GM12878 (cell line): ENCODE results near the gene ARHGAP9.
"Not testable (repeated sequence)": the region's sequence is repeated elsewhere in the genome, so short reads cannot be mapped to it uniquely, and the experiment has no call there.

Experiments
- CTCF ChIP-seq, 3 experiments: IDR thresholded peaks in 2 of 3; conservative IDR thresholded peaks in 1 of 3; 2 replicates each; pipeline ENCODE4 v1.5.1; 2011; ENCODE audit warnings: low read depth in 3 of 3, low read length in 3 of 3, mild to moderate bottlenecking in 3 of 3, control low read depth in 2 of 3, moderate library complexity in 2 of 3, inconsistent platforms in 1 of 3, mixed read lengths in 1 of 3; ENCODE audit not compliant: control insufficient read depth in 2 of 3, insufficient read depth in 1 of 3; ENCODE audit errors: extremely low read depth in 1 of 3
- EZH2 ChIP-seq: IDR thresholded peaks from 2 replicates; pipeline ENCODE4 v1.6.1; 2012; ENCODE audit warnings: low read depth, mild to moderate bottlenecking, control low read depth, inconsistent platforms, low read length, borderline replicate concordance; ENCODE audit not compliant: control insufficient read depth
- NRF1 ChIP-seq: conservative IDR thresholded peaks from 2 replicates; pipeline ENCODE4 v1.6.1; 2011; ENCODE audit warnings: mild to moderate bottlenecking, low read depth, low read length, improper control_type of control experiment
- POLR2AphosphoS5 ChIP-seq: IDR thresholded peaks from 2 replicates; pipeline ENCODE4 v1.6.1; 2011; ENCODE audit warnings: mild to moderate bottlenecking, low read length, inconsistent platforms
- RFX5 ChIP-seq: IDR thresholded peaks from 2 replicates; pipeline ENCODE4 v1.6.1; 2011; ENCODE audit warnings: low read depth, low read length, improper control_type of control experiment
- SP1 ChIP-seq: IDR thresholded peaks from one replicate; pipeline ENCODE4 v1.6.1; 2011; ENCODE audit warnings: low read depth, low read length
- SRF ChIP-seq, 2 experiments: IDR thresholded peaks; 2 replicates each; pipeline ENCODE4 v1.6.1; 2011; ENCODE audit warnings: low read depth in 2 of 2, low read length in 2 of 2, mild to moderate bottlenecking in 1 of 2, moderate library complexity in 1 of 2
- USF2 ChIP-seq: IDR thresholded peaks from 2 replicates; pipeline ENCODE4 v1.6.1; 2011; ENCODE audit warnings: low read depth, low read length, improper control_type of control experiment, borderline replicate concordance
- ZBTB4 ChIP-seq: fragments of 450-650 bp; formaldehyde crosslinking; IDR thresholded peaks from 2 replicates; pipeline ENCODE4 v1.4.0; 2022; ENCODE audit warnings: mild to moderate bottlenecking, moderate library complexity

GRCh38 chr12:57506541-57506940, 26.9 kb upstream of the ARHGAP9 start:
- not testable (repeated sequence) for TF ChIP-seq SRF (IDR thresholded peaks at IDR 0.05; ENCODE audit: low read depth in 2 of 2, low read length in 2 of 2); CTCF (IDR thresholded peaks at IDR 0.05 in 2 of 3, conservative IDR thresholded peaks at IDR 0.05 in 1 of 3; ENCODE audit: control insufficient read depth in 2 of 3, extremely low read depth in 1 of 3, insufficient read depth in 1 of 3, low read depth in 3 of 3, low read length in 3 of 3); RFX5; SP1; ZBTB4 (CRISPR knock-in tag); USF2; NRF1; POLR2AphosphoS5; EZH2
